Astrocyte (in vitro differentiated cells and primary cell): ENCODE data around the gene KCNAB1.

Source experiments
- EZH2 ChIP-seq: IDR thresholded peaks from 2 replicates; pipeline ENCODE4 v1.6.1; 2012; ENCODE audit warnings: mild to moderate bottlenecking, low read length, inconsistent platforms; ENCODE audit not compliant: insufficient read depth
- TF ChIP-seq, protein P1 (sequence below): IDR thresholded peaks from 2 replicates; pipeline ENCODE4 v1.5.1; 2011; ENCODE audit warnings: low read depth, mild to moderate bottlenecking, inconsistent platforms, low read length, moderate library complexity; ENCODE audit not compliant: insufficient read depth

DNA sequence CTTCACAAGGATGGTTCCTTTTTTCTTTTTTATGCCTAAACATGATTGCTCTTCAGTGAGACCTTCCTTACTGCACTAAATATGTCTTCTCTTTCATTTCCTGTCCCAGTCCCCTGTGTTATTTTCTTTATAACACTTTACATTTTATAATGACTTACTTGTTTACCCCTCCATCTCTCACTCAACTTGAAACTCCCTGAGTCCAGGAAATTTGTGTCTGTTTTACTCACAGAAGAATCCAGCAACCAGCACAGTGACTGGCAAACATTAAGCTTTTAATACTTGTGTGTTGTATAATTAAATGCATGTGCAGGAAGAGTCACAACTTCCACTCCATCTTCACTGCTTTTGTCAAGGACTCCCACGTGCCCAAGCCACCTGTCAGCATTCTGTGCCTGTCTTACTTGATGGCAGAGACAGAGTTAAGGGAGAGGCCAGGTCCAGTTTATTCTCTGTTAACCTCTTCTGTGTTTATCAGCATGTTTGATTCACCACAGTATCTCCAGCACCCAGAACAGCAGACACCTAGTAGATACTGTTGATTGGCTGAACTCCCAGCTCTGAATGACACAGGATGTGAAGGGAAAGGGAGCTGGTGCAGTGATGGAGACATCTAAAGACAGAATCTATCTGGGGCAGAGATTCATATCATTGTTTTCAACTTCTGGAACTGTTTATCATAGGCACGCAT is 391.8 kb downstream of the KCNAB1 start:
- TF ChIP-seq, protein P1, sequence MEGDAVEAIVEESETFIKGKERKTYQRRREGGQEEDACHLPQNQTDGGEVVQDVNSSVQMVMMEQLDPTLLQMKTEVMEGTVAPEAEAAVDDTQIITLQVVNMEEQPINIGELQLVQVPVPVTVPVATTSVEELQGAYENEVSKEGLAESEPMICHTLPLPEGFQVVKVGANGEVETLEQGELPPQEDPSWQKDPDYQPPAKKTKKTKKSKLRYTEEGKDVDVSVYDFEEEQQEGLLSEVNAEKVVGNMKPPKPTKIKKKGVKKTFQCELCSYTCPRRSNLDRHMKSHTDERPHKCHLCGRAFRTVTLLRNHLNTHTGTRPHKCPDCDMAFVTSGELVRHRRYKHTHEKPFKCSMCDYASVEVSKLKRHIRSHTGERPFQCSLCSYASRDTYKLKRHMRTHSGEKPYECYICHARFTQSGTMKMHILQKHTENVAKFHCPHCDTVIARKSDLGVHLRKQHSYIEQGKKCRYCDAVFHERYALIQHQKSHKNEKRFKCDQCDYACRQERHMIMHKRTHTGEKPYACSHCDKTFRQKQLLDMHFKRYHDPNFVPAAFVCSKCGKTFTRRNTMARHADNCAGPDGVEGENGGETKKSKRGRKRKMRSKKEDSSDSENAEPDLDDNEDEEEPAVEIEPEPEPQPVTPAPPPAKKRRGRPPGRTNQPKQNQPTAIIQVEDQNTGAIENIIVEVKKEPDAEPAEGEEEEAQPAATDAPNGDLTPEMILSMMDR, result no peak
- TF ChIP-seq EZH2, result no peak
